ENCODE measurements around the gene DOK3. TPM values are rescaled to one million over a fixed set of nuclear protein-coding genes. Genes with fewer than 3 reads are reported as not detected.

Gene DOK3
- total RNA-seq, 1 experiment from 2014 or later, result 16.4 TPM

- Histone ChIP-seq H4K8ac (replicated peaks; ENCODE audit: insufficient read length, low read depth, low read length) (no peak overlapping the region), H2AK5ac (ENCODE audit: insufficient read length, low read length) (no peak overlapping the region), H2BK120ac (ENCODE audit: low read depth, low read length, poor library complexity, severe bottlenecking) (no peak overlapping the region), H3K27ac (ENCODE audit: insufficient read length, low read depth, low read length) (no peak overlapping the region), H3K23me2 (ENCODE audit: insufficient read length, low read depth, low read length, poor library complexity, severe bottlenecking) (no peaks in the 10 kb centered on the region), H4K5ac (ENCODE audit: insufficient read length, low read depth, low read length) (no peak overlapping the region), H3K14ac (ENCODE audit: insufficient read depth, low read length) (no peak overlapping the region), H3K23ac (ENCODE audit: insufficient read length, low read depth, low read length) (no peak overlapping the region), H3K27me3 (ENCODE audit: insufficient read depth, low read length) (no peaks in the 10 kb centered on the region), H3K4me1 (ENCODE audit: insufficient read depth, low read length) (no peaks in the 10 kb centered on the region), H4K20me1 (ENCODE audit: control insufficient read depth, insufficient read depth, insufficient read length) (no peaks in the 10 kb centered on the region), H3K9me3 (ENCODE audit: control insufficient read depth, low read depth, low read length) (no peaks in the 10 kb centered on the region), H3K4me2 (ENCODE audit: insufficient read depth, insufficient read length, low read length) (no peak overlapping the region), H2BK20ac (ENCODE audit: low read depth, low read length, poor library complexity, severe bottlenecking) (no peak overlapping the region), H3K79me1 (ENCODE audit: insufficient read depth, low read depth, low read length, poor library complexity, severe bottlenecking) (no peaks in the 10 kb centered on the region), H2BK12ac (ENCODE audit: insufficient read length, low read depth, low read length) (no peak overlapping the region), H2BK5ac (ENCODE audit: insufficient read length, low read length) (no peak overlapping the region), H4K91ac (ENCODE audit: insufficient read length, low read depth, low read length) (no peak overlapping the region), H3K9ac (ENCODE audit: extremely low read depth, insufficient read length, low read length) (no peak overlapping the region), H2AFZ (ENCODE audit: low read length) (no peak overlapping the region), H3K4ac (ENCODE audit: low read depth, low read length) (no peak overlapping the region), H3K18ac (ENCODE audit: insufficient read length, low read depth, low read length) (no peak overlapping the region), H3T11ph (ENCODE audit: low read length) (no peak overlapping the region), H3K56ac (ENCODE audit: insufficient read length, low read depth, low read length) (no peak overlapping the region), H2BK15ac (ENCODE audit: low read depth, low read length) (no peak overlapping the region), H3K79me2 (ENCODE audit: insufficient read depth, low read length) (no peaks in the 10 kb centered on the region)
- Mint-ChIP-seq H3K9me3 (no peaks in the 10 kb centered on the region), H3K4me3 (no peak overlapping the region; a peak in 1 of 5 replicates), H3K27me3 (ENCODE audit: low read depth) (no peaks in the 10 kb centered on the region), H3K27ac (peak overlapping the region in 2 of 3 experiments; percentile 1 to 19; a peak in 2 of 7 replicates), H3K36me3 (ENCODE audit: insufficient read depth in 1 of 3, low read depth in 3 of 3) (peaks cover 26 to 40% (median 30%) of the 10 kb centered on the region in 3 experiments; a peak in 6 of 7 replicates), H3K4me1 (no peaks in the 10 kb centered on the region)
- no peak for DNase-seq
- TF ChIP-seq CTCF (conservative IDR thresholded peaks at IDR 0.05), result no peak
- WGBS (ENCODE audit: extremely low coverage, insufficient read length, low lambda C conversion rate), result no CpG with 5 or more reads among the region's 12 CpGs
Observed at GRCh38 chr5:177529247-177530203, 19.9 kb upstream of the DOK3 start.
